PC-9 (cell line): ENCODE results near the gene SPRTN. TPM values are rescaled to one million over a fixed set of nuclear protein-coding genes. Genes with fewer than 3 reads are reported as not detected.

Experiments used
- BruUV-seq: library from RNA; stranded (reverse); fragments of 400-500 nt; replicated peaks from 2 replicates; lab custom pipeline; 2021; lab: Mats Ljungman, UMichigan
- CTCF ChIA-PET: fragments of 300-600 bp; sonication (Branson Sonifier 250); formaldehyde crosslinking; loops from one replicate; lab custom pipeline; 2022; ENCODE audit warnings: antibody characterized with exemption; lab: Charles Lee
- POLR2A ChIA-PET: fragments of 300-600 bp; sonication (Branson Sonifier 250); formaldehyde crosslinking; loops from one replicate; lab custom pipeline; 2022; ENCODE audit warnings: antibody characterized with exemption; ENCODE audit not compliant: unreplicated experiment; lab: Charles Lee
- DNase-seq, 2 experiments: peaks; one replicate each; pipeline versions ENCODE4 v3.0.0 to v3.0.0-alpha.2; 2015 to 2022; ENCODE audit warnings: mixed read lengths in 1 of 2
- H2AFZ ChIP-seq: fragments of 200-600 bp; sonication (generic); 2 replicates; pipeline ENCODE4 v1.8.1; 2017; ENCODE audit warnings: antibody characterized with exemption
- H3F3A ChIP-seq: fragments of 200-600 bp; sonication (generic); 2 replicates; pipeline ENCODE4 v1.8.1; 2017; ENCODE audit warnings: antibody characterized with exemption, mild to moderate bottlenecking, low read depth; ENCODE audit not compliant: insufficient read depth
- H3K27ac ChIP-seq: fragments of 200-600 bp; sonication (generic); 2 replicates; pipeline ENCODE4 v1.6.1; 2016; ENCODE audit warnings: mixed run types
- H3K27me3 ChIP-seq: fragments of 200-600 bp; sonication (generic); 2 replicates; pipeline ENCODE4 v1.6.1; 2016; ENCODE audit warnings: low read depth, mixed run types; ENCODE audit not compliant: insufficient read depth
- H3K36me3 ChIP-seq: fragments of 200-600 bp; sonication (generic); 2 replicates; pipeline ENCODE4 v1.6.1; 2016; ENCODE audit warnings: low read depth, mixed run types
- H3K4me1 ChIP-seq: fragments of 200-600 bp; sonication (generic); replicated peaks from 2 replicates; pipeline ENCODE4 v1.6.1; 2016; ENCODE audit warnings: mixed run types; ENCODE audit not compliant: insufficient read depth
- H3K4me2 ChIP-seq: fragments of 200-600 bp; sonication (generic); 2 replicates; pipeline ENCODE4 v1.6.1; 2017; ENCODE audit warnings: mixed run types
- H3K4me3 ChIP-seq: fragments of 200-600 bp; sonication (generic); 2 replicates; pipeline ENCODE4 v1.6.1; 2016; ENCODE audit warnings: mixed run types
- H3K79me2 ChIP-seq: fragments of 200-600 bp; sonication (generic); 2 replicates; pipeline ENCODE4 v1.6.1; 2017; ENCODE audit warnings: low read depth, mixed run types
- H3K9me2 ChIP-seq: fragments of 200-600 bp; sonication (generic); 2 replicates; pipeline ENCODE4 v1.8.1; 2017; ENCODE audit warnings: mild to moderate bottlenecking; ENCODE audit not compliant: insufficient read depth
- H3K9me3 ChIP-seq: fragments of 200-600 bp; sonication (generic); 2 replicates; pipeline ENCODE4 v1.8.1; 2016; ENCODE audit warnings: low read depth; ENCODE audit not compliant: insufficient read depth
- H4K20me1 ChIP-seq: fragments of 200-600 bp; sonication (generic); 2 replicates; pipeline ENCODE4 v1.8.1; 2017; ENCODE audit not compliant: insufficient read depth
- CTCF ChIP-seq: fragments of 200-600 bp; sonication (generic); conservative IDR thresholded peaks from 2 replicates; pipeline ENCODE4 v1.6.1; 2017; ENCODE audit warnings: mixed run types, antibody characterized with exemption, mild to moderate bottlenecking, moderate library complexity
- EZH2 ChIP-seq: fragments of 200-600 bp; sonication (generic); IDR thresholded peaks from 2 replicates; pipeline ENCODE4 v1.8.0; 2017; ENCODE audit warnings: antibody characterized with exemption, low read depth
- intact Hi-C: fragments of 100-400 bp; cut with micrococcal nuclease; formaldehyde crosslinking; loops from one replicate; pipeline ENCODE4 v1.10.0; 2022; ENCODE audit not compliant: unreplicated experiment
- total RNA-seq: library from RNA; stranded (reverse); gene quantifications from 2 replicates; pipeline ENCODE4 v1.2.3, GENCODE V29; 2021

SPRTN gene
- total RNA-seq, 1 experiment from 2014 or later, result 14.6 TPM

GRCh38 chr1:231357187-231357772 lies 19.2 kb downstream of the SPRTN start:
- Histone ChIP-seq H3K36me3 (no peaks in the 10 kb centered on the region; the same call in 1 of the 2 replicates), H3K27me3 (no peaks in the 10 kb centered on the region), H3K9me3 (no peaks in the 10 kb centered on the region), H3K4me3 (no peak overlapping the region), H3K4me1 (no peaks in the 10 kb centered on the region), H3K27ac (no peak overlapping the region), H3K4me2 (no peak overlapping the region), H3K9me2 (no peaks in the 10 kb centered on the region), H4K20me1 (no peaks in the 10 kb centered on the region), H3K79me2 (no peaks in the 10 kb centered on the region), H2AFZ (no peak overlapping the region), H3F3A (no peaks in the 10 kb centered on the region)
- DNase-seq, result no peak
- ChIA-PET POLR2A (interaction anchor here (0.6 kb wide), 1 partner anchor 352 kb away, joined by 3 read pairs; no protein-coding TSS in a partner anchor), CTCF (interaction anchor here (0.6 to 1.0 kb wide), 5 partner anchors 64 to 663 kb away, joined by 3 to 11 read pairs (median 6); no protein-coding TSS in a partner anchor)
- TF ChIP-seq CTCF (no peak), EZH2 (no peak)
- BruUV-seq, result no TSS peak
- intact Hi-C loops, result loop anchor here (1.0 to 5.0 kb wide), 2 partner anchors 170 to 233 kb away; partner anchors contain the start of gene TSNAX

- Histone ChIP-seq H3K36me3 (no peaks in the 10 kb centered on the region; the same call in 1 of the 2 replicates), H3K27ac (no peak overlapping the region), H3K9me2 (no peaks in the 10 kb centered on the region), H3K79me2 (no peaks in the 10 kb centered on the region), H3K4me2 (no peak overlapping the region), H2AFZ (no peak overlapping the region), H3K4me1 (no peaks in the 10 kb centered on the region), H3K4me3 (no peak overlapping the region), H3K27me3 (no peaks in the 10 kb centered on the region), H3K9me3 (no peaks in the 10 kb centered on the region), H4K20me1 (no peaks in the 10 kb centered on the region), H3F3A (no peaks in the 10 kb centered on the region)
- ChIA-PET POLR2A (no interaction called here), CTCF (interaction anchor here (0.7 to 1.0 kb wide), 2 partner anchors 63 to 226 kb away, joined by 3 to 11 read pairs; no protein-coding TSS in a partner anchor)
- BruUV-seq, result no TSS peak
- intact Hi-C loops, result loop anchor here (1.0 to 5.0 kb wide), 4 partner anchors 63 to 232 kb away; partner anchors contain the start of gene TSNAX
- TF ChIP-seq CTCF (peak; percentile 89), EZH2 (no peak)
- DNase-seq, result peak; percentile 14 to 71
Measured at GRCh38 chr1:231357831-231358354, 19.8 kb downstream of the SPRTN start.

GRCh38 chr1:231359113-231359512 lies 21.0 kb downstream of the SPRTN start:
- CTCF ChIA-PET, result no interaction called here
- H3K4me2 ChIP-seq, result no peak overlapping the region
- H3K79me2 ChIP-seq, result no peaks in the 10 kb centered on the region
- no peak overlapping the region for H2AFZ ChIP-seq
- DNase-seq, result no peak
- H3F3A ChIP-seq, result no peaks in the 10 kb centered on the region
- intact Hi-C loops, result loop anchor here (2.0 to 5.0 kb wide), 2 partner anchors 62 to 168 kb away; partner anchors contain the start of gene TSNAX
- H3K27ac ChIP-seq, result no peak overlapping the region
- H3K9me3 ChIP-seq, result no peaks in the 10 kb centered on the region
- H3K27me3 ChIP-seq, result no peaks in the 10 kb centered on the region
- no peaks in the 10 kb centered on the region for H4K20me1 ChIP-seq
- POLR2A ChIA-PET, result no interaction called here
- TF ChIP-seq EZH2 (no peak), CTCF (no peak)
- no peaks in the 10 kb centered on the region for H3K9me2 ChIP-seq
- H3K4me1 ChIP-seq, result no peaks in the 10 kb centered on the region
- H3K36me3 ChIP-seq, result no peaks in the 10 kb centered on the region
- no TSS peak for BruUV-seq
- H3K4me3 ChIP-seq, result no peak overlapping the region
